Endothelial cell of umbilical vein (primary cell): ENCODE results near the gene RPA1.

Experiments
- CTCF ChIP-seq, 2 donors: IDR thresholded peaks; 1 replicate in 1 of 2; 2 replicates in 1 of 2; pipeline ENCODE4 v1.5.1; 2011; ENCODE audit warnings: low read length in 2 of 2, mild to moderate bottlenecking in 2 of 2, moderate library complexity in 2 of 2, control low read depth in 1 of 2, inconsistent platforms in 1 of 2, low read depth in 1 of 2; ENCODE audit not compliant: insufficient read depth in 1 of 2; ENCODE audit errors: extremely low read depth in 1 of 2
- EZH2 ChIP-seq: IDR thresholded peaks from 2 replicates; pipeline ENCODE4 v1.6.1; 2012; ENCODE audit warnings: borderline replicate concordance, low read depth, mild to moderate bottlenecking, moderate library complexity, low read length, inconsistent platforms; ENCODE audit not compliant: severe bottlenecking
- FOS ChIP-seq: IDR thresholded peaks from 2 replicates; pipeline ENCODE4 v1.6.1; 2011; ENCODE audit warnings: mild to moderate bottlenecking, low read length, moderate library complexity, borderline replicate concordance; ENCODE audit not compliant: insufficient read depth
- JUN ChIP-seq: IDR thresholded peaks from 2 replicates; pipeline ENCODE4 v1.6.1; 2011; ENCODE audit warnings: borderline replicate concordance, low read depth; ENCODE audit not compliant: insufficient read length, insufficient read depth
- POLR2A ChIP-seq: IDR thresholded peaks from 2 replicates; pipeline ENCODE4 v1.6.1; 2012; ENCODE audit warnings: low read depth, mild to moderate bottlenecking, control low read depth, low read length
- POLR2AphosphoS5 ChIP-seq: IDR thresholded peaks from 2 replicates; pipeline ENCODE4 v1.6.1; 2012; ENCODE audit warnings: low read depth, mild to moderate bottlenecking, control low read depth, low read length, moderate library complexity; ENCODE audit not compliant: insufficient read depth

- no peak for TF ChIP-seq CTCF (IDR thresholded peaks at IDR 0.05; ENCODE audit: extremely low read depth in 1 of 2, insufficient read depth in 1 of 2, low read depth in 1 of 2, low read length in 2 of 2)
- no peak for TF ChIP-seq POLR2A
- no peak for TF ChIP-seq JUN
- TF ChIP-seq EZH2: no peak
- no peak for TF ChIP-seq FOS
- TF ChIP-seq POLR2AphosphoS5: no peak
Observed at GRCh38 chr17:1800240-1800639, 29.6 kb upstream of the RPA1 start.
